Stomach (tissue), 4 donors: Measurements from ENCODE around the gene METTL5.

Experiments used
- CTCF ChIP-seq, 7 experiments: fragments of 450-650 bp in 4 of 7; fragments of 200-600 bp in 3 of 7; sonication (generic) in 3 of 7; IDR thresholded peaks; one replicate each; pipeline ENCODE4 v1.5.1; 2016 to 2019; ENCODE audit warnings: antibody characterized with exemption in 7 of 7, control low read depth in 2 of 7, mild to moderate bottlenecking in 1 of 7
- POLR2AphosphoS5 ChIP-seq, 3 donors: sonication (generic); formaldehyde crosslinking; IDR thresholded peaks; one replicate each; pipeline ENCODE4 v1.6.1; 2016; ENCODE audit warnings: antibody characterized with exemption in 3 of 3

GRCh38 chr2:169867579-169867978, 42.9 kb upstream of the METTL5 start:
- no peak for TF ChIP-seq POLR2AphosphoS5 (IDR thresholded peaks at IDR 0.05)
- TF ChIP-seq CTCF (IDR thresholded peaks at IDR 0.05), result no peak
